K562 (cell line): ENCODE results near the gene LOXHD1. TPM values are rescaled to one million over a fixed set of nuclear protein-coding genes. Genes with fewer than 3 reads are reported as not detected.

ENCODE experiments used
- DLX4 ChIP-seq: fragments of 250-450 bp; sonication (Bioruptor Pico); IDR thresholded peaks from 2 replicates; pipeline ENCODE4 v1.6.1; 2021; ENCODE audit warnings: mild to moderate bottlenecking
- GABPB1 ChIP-seq: sonication (generic); formaldehyde crosslinking; IDR thresholded peaks from 2 replicates; pipeline ENCODE4 v1.8.0; 2022; ENCODE audit warnings: mild to moderate bottlenecking, missing genetic modification reagents
- MYC ChIP-seq, 2 experiments: fragments of 250-450 bp in 1 of 2; sonication (Bioruptor Pico) in 1 of 2; IDR thresholded peaks; 2 replicates each; pipeline versions ENCODE4 v1.5.1 to v1.6.1; 2012 to 2021; ENCODE audit warnings: low read depth in 2 of 2, borderline replicate concordance in 1 of 2, improper control_type of control experiment in 1 of 2, low read length in 1 of 2, mild to moderate bottlenecking in 1 of 2, moderate library complexity in 1 of 2
- NONO ChIP-seq, 2 experiments: fragments of 200-400 bp in 1 of 2; fragments of 450-650 bp in 1 of 2; formaldehyde crosslinking in 1 of 2; IDR thresholded peaks; 2 replicates each; pipeline ENCODE4 v1.6.1; 2017; ENCODE audit warnings: low read depth in 2 of 2, mild to moderate bottlenecking in 2 of 2, moderate library complexity in 2 of 2, low read length in 1 of 2
- SMAD4 ChIP-seq: fragments of 250-450 bp; sonication (Bioruptor Pico); conservative IDR thresholded peaks from 2 replicates; pipeline ENCODE4 v1.8.0; 2021; ENCODE audit warnings: inconsistent platforms, mild to moderate bottlenecking, moderate library complexity
- TCF3 ChIP-seq: sonication (generic); formaldehyde crosslinking; IDR thresholded peaks from 2 replicates; pipeline ENCODE4 v1.4.0; 2020; ENCODE audit warnings: mild to moderate bottlenecking, missing genetic modification reagents
- TCFL5 ChIP-seq: fragments of 250-450 bp; sonication (Bioruptor Pico); conservative IDR thresholded peaks from 2 replicates; pipeline ENCODE4 v1.6.1; 2021; ENCODE audit warnings: mild to moderate bottlenecking, moderate library complexity, matching md5 sums
- TRIM25 ChIP-seq: fragments of 450-650 bp; IDR thresholded peaks from 2 replicates; pipeline ENCODE4 v1.7.0; 2016; ENCODE audit warnings: borderline replicate concordance
- USF2 ChIP-seq: sonication (generic); formaldehyde crosslinking; IDR thresholded peaks from 2 replicates; pipeline ENCODE4 v1.5.0; 2020; ENCODE audit warnings: missing genetic modification reagents
- ZNF41 ChIP-seq: fragments of 250-450 bp; sonication (Bioruptor Pico); conservative IDR thresholded peaks from 2 replicates; pipeline ENCODE4 v1.4.0; 2020; ENCODE audit warnings: mild to moderate bottlenecking
- ZNF639 ChIP-seq, 2 experiments: fragments of 200-800 bp in 1 of 2; sonication (Bioruptor generic) in 1 of 2; sonication (generic) in 1 of 2; formaldehyde crosslinking in 1 of 2; IDR thresholded peaks in 1 of 2; conservative IDR thresholded peaks in 1 of 2; 2 replicates each; pipeline versions ENCODE4 v1.5.0 to v1.6.1; 2016 to 2020; ENCODE audit warnings: missing compliant biosample characterization in 1 of 2, missing genetic modification characterization in 1 of 2, missing genetic modification reagents in 1 of 2
- ZNF696 ChIP-seq: fragments of 250-450 bp; sonication (Bioruptor Pico); conservative IDR thresholded peaks from 2 replicates; pipeline ENCODE4 v1.4.0; 2020; ENCODE audit warnings: mild to moderate bottlenecking, moderate library complexity
- ZNF778 ChIP-seq: fragments of 450-650 bp; formaldehyde crosslinking; IDR thresholded peaks from 2 replicates; pipeline ENCODE4 v1.4.0; 2020; ENCODE audit warnings: mild to moderate bottlenecking, moderate library complexity
- polyA plus RNA-seq, 8 experiments: library from polyadenylated mRNA; depleted of rRNA in 4 of 8; stranded (reverse) in 5 of 8; unstranded in 3 of 8; fragments of >200 nt; fragmentation: Nextera tagmentation in 2 of 8; fragmentation: Illumina TruSeq in 1 of 8; extraction: Ambion mirVana in 2 of 8; extraction: Trizol in 1 of 8; gene quantifications; 2 replicates each; pipeline versions ENCODE4 v1.2.1 to v1.2.3, GENCODE V29; 2011 to 2014; ENCODE audit warnings: inconsistent platforms in 1 of 8, missing spikeins in 1 of 8
- total RNA-seq, 7 experiments: library from RNA; depleted of rRNA in 6 of 7; stranded (reverse); fragments of >200 nt in 6 of 7; fragmentation: Illumina TruSeq in 2 of 7; extraction: Trizol in 2 of 7; gene quantifications; 2 replicates each; pipeline versions ENCODE4 v1.2.1 to v1.2.3, GENCODE V29; 2011 to 2021; ENCODE audit warnings: low replicate concordance in 1 of 7

LOXHD1 gene
- total and polyA plus RNA-seq, 9 of the 15 experiments (the other 6 are each of a cell fraction or from before 2014, with no cell fraction given): not detected

- TF ChIP-seq TCFL5 (CRISPR knock-in tag) (no peak), GABPB1 (CRISPR knock-in tag) (no peak), ZNF778 (no peak), ZNF41 (no peak), DLX4 (no peak), USF2 (peak; percentile 64), SMAD4 (no peak), ZNF696 (CRISPR knock-in tag) (no peak), ZNF639 (CRISPR knock-in tag; conservative IDR thresholded peaks at IDR 0.05 in 1 of 2, IDR thresholded peaks at IDR 0.05 in 1 of 2) (no peak), MYC (IDR thresholded peaks at IDR 0.05; ENCODE audit: low read depth, low read length) (no peak), MYC (CRISPR knock-in tag; IDR thresholded peaks at IDR 0.05; ENCODE audit: borderline replicate concordance, low read depth) (no peak), TCF3 (CRISPR knock-in tag) (no peak), NONO (IDR thresholded peaks at IDR 0.05; ENCODE audit: low read depth in 2 of 2, low read length in 1 of 2) (no peak), TRIM25 (no peak)
Measured at GRCh38 chr18:46660957-46661749, 4.1 kb upstream of the LOXHD1 start (continued).
